ENCODE data around the gene MPPED1.

- TF ChIP-seq POLR2AphosphoS5 (IDR thresholded peaks at IDR 0.05) (no peak), CTCF (IDR thresholded peaks at IDR 0.05 in 8 of 11, conservative IDR thresholded peaks at IDR 0.05 in 3 of 11) (no peak), POLR2A (IDR thresholded peaks at IDR 0.05) (no peak)
Observed at GRCh38 chr22:43515411-43515810, 103.6 kb downstream of the MPPED1 start.
